K562 (cell line): ENCODE measurements around the gene SDC3. TPM values are rescaled to one million over a fixed set of nuclear protein-coding genes. Genes with fewer than 3 reads are reported as not detected.

ENCODE experiments used
- CXXC5 ChIP-seq: fragments of 250-450 bp; sonication (Bioruptor Pico); IDR thresholded peaks from 2 replicates; pipeline ENCODE4 v1.8.0; 2022; ENCODE audit warnings: inconsistent platforms, mild to moderate bottlenecking, moderate library complexity
- FUS ChIP-seq: fragments of 200-400 bp; formaldehyde crosslinking; optimal IDR thresholded peaks from 2 replicates; pipeline ENCODE3; 2017; ENCODE audit warnings: low read depth, low read length
- HMG20A ChIP-seq: fragments of 450-650 bp; formaldehyde crosslinking; conservative IDR thresholded peaks from 2 replicates; pipeline ENCODE4 v1.4.0; 2020; ENCODE audit warnings: mild to moderate bottlenecking, mixed read lengths
- KAT8 ChIP-seq: fragments of 450-650 bp; IDR thresholded peaks from 2 replicates; pipeline ENCODE4 v1.6.1; 2016; ENCODE audit warnings: low read depth, mild to moderate bottlenecking
- MCM2 ChIP-seq: fragments of 450-650 bp; IDR thresholded peaks from 2 replicates; pipeline ENCODE4 v1.6.1; 2017; ENCODE audit warnings: low read depth, mild to moderate bottlenecking
- PCBP1 ChIP-seq: fragments of 200-400 bp; formaldehyde crosslinking; IDR thresholded peaks from 2 replicates; pipeline ENCODE4 v1.6.1; 2018; ENCODE audit warnings: mild to moderate bottlenecking, low read depth, low read length; ENCODE audit not compliant: poor library complexity, severe bottlenecking
- SMAD3 ChIP-seq: fragments of 450-650 bp; formaldehyde crosslinking; conservative IDR thresholded peaks from 2 replicates; pipeline ENCODE4 v1.4.0; 2020; ENCODE audit warnings: mild to moderate bottlenecking
- ZNF282 ChIP-seq: sonication (generic); formaldehyde crosslinking; IDR thresholded peaks from 2 replicates; pipeline ENCODE4 v1.8.1; 2023; ENCODE audit warnings: missing genetic modification reagents
- polyA plus RNA-seq, 8 experiments: library from polyadenylated mRNA; depleted of rRNA in 4 of 8; stranded (reverse) in 5 of 8; unstranded in 3 of 8; fragments of >200 nt; fragmentation: Nextera tagmentation in 2 of 8; fragmentation: Illumina TruSeq in 1 of 8; extraction: Ambion mirVana in 2 of 8; extraction: Trizol in 1 of 8; gene quantifications; 2 replicates each; pipeline versions ENCODE4 v1.2.1 to v1.2.3, GENCODE V29; 2011 to 2014; ENCODE audit warnings: inconsistent platforms in 1 of 8, missing spikeins in 1 of 8
- total RNA-seq, 7 experiments: library from RNA; depleted of rRNA in 6 of 7; stranded (reverse); fragments of >200 nt in 6 of 7; fragmentation: Illumina TruSeq in 2 of 7; extraction: Trizol in 2 of 7; gene quantifications; 2 replicates each; pipeline versions ENCODE4 v1.2.1 to v1.2.3, GENCODE V29; 2011 to 2021; ENCODE audit warnings: low replicate concordance in 1 of 7
- TF ChIP-seq, protein P1 (sequence below), 2 experiments: fragments of 450-650 bp; IDR thresholded peaks; 2 replicates each; pipeline ENCODE4 v1.6.1; 2016; ENCODE audit warnings: mild to moderate bottlenecking in 2 of 2, borderline replicate concordance in 1 of 2, low read depth in 1 of 2, moderate library complexity in 1 of 2
- TF ChIP-seq, protein P2 (sequence below), 2 experiments: fragments of 450-650 bp in 1 of 2; sonication (generic) in 1 of 2; formaldehyde crosslinking in 1 of 2; IDR thresholded peaks in 1 of 2; conservative IDR thresholded peaks in 1 of 2; 2 replicates each; pipeline versions ENCODE4 v1.6.1 to v1.8.1; 2016 to 2023; ENCODE audit warnings: mild to moderate bottlenecking in 2 of 2, moderate library complexity in 2 of 2, inconsistent platforms in 1 of 2, missing genetic modification reagents in 1 of 2
- TF ChIP-seq, protein P3 (sequence below): fragments of 450-650 bp; formaldehyde crosslinking; IDR thresholded peaks from 2 replicates; pipeline ENCODE4 v1.4.0; 2022; ENCODE audit warnings: mild to moderate bottlenecking, moderate library complexity

Gene SDC3
- total and polyA plus RNA-seq, 9 of the 15 experiments (the other 6 are each of a cell fraction or from before 2014, with no cell fraction given), result 0.38 to 44.1 (median 12.1) TPM

DNA sequence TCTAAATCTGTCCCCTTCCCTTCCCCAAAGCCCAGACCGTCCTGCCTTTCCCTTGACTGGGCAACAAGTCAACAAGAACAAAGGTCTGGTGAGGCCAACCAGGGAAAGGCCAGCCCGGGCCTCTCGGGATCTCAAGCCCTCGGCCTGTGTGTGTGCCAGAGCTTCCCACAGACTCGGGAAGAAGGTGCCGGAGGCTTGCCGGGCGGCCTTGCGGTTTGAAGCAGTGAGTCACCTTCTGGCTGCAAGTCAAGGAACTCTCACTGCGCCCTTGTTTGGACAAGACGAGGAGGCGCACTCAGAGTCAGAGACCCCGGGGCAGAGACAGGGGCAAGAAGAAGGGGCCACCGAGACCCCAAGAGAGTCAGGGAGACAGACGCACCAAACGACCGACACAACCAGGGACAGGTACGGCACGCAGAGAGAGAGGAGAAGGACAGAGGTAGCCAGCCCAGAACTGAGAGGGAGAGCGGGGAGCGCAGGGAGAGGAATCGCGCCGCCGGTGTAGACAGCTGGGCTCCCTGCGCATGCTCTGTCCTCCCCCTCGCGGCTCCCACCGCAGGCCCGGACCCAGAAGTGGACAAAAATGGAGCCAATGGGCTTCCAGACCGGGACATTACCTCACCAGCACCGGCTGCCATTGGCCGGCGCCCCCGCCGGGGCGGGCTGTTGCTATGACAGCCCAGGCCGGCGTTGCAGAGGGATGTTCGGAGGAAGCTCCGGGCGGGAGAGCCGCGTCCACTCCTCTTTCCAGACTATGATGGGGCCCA lies 84.4 kb downstream of the SDC3 start (continued):
- TF ChIP-seq SMAD3 (0 out of 2 replicates have a peak, but pooled peaks have one; percentile 31), HMG20A (CRISPR knock-in tag) (no peak), FUS (no peak), CXXC5 (peak; percentile 77), PCBP1 (no peak), KAT8 (no peak), ZNF282 (CRISPR knock-in tag) (no peak), MCM2 (no peak)
- TF ChIP-seq, protein P1, sequence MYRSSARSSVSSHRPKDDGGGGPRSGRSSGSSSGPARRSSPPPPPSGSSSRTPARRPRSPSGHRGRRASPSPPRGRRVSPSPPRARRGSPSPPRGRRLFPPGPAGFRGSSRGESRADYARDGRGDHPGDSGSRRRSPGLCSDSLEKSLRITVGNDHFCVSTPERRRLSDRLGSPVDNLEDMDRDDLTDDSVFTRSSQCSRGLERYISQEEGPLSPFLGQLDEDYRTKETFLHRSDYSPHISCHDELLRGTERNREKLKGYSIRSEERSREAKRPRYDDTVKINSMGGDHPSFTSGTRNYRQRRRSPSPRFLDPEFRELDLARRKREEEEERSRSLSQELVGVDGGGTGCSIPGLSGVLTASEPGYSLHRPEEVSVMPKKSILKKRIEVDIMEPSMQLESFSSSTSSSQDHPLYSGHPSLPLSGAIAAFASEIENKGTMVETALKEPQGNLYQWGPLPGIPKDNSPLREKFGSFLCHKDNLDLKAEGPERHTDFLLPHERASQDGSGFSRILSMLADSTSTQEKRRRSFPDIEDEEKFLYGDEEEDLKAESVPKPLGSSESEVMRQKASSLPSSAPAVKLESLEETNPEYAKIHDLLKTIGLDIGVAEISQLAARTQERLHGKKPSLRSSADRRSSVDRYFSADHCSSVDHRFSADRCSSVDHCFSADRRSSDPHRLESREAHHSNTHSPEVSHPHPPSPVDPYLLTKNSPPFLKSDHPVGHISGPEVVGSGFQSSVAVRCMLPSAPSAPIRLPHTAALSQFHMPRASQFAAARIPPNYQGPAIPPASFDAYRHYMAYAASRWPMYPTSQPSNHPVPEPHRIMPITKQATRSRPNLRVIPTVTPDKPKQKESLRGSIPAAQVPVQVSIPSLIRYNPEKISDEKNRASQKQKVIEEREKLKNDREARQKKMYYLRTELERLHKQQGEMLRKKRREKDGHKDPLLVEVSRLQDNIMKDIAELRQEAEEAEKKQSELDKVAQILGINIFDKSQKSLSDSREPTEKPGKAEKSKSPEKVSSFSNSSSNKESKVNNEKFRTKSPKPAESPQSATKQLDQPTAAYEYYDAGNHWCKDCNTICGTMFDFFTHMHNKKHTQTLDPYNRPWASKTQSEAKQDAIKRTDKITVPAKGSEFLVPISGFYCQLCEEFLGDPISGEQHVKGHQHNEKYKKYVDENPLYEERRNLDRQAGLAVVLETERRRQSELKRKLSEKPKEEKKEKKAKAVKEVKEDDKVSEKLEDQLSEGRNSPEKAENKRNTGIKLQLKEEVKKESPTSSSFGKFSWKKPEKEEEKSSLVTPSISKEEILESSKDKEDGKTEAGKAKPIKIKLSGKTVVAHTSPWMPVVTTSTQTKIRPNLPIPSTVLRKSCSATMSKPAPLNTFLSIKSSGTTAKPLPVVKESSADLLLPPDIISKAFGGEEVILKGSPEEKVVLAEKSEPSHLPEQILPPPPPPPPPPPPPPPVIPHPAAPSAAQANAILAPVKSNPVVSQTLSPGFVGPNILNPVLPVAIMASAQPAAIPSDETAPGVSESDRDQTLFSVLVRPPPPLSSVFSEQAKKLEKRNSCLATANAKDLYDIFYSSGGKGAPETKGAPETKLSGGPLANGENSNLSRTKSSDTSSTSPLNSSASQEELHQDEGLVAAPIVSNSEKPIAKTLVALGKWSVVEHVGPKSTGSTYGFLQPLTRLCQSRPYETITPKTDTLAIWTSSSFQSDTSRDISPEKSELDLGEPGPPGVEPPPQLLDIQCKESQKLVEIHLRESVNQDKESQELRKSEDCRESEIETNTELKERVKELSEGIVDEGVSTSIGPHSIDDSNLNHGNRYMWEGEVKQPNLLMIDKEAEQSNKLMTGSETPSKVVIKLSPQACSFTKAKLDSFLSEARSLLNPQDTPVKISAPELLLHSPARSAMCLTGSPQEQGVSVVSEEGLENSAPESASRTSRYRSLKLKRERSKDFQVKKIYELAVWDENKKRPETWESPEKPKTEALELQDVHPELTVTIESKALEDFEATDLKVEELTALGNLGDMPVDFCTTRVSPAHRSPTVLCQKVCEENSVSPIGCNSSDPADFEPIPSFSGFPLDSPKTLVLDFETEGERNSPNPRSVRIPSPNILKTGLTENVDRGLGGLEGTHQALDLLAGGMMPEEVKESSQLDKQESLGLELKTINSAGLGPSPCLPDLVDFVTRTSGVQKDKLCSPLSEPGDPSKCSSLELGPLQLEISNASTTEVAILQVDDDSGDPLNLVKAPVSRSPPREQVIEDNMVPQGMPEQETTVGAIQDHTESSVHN (IDR thresholded peaks at IDR 0.05; ENCODE audit: borderline replicate concordance in 1 of 2, low read depth in 1 of 2), result peak in 1 of 2 experiments; percentile 79; a peak in 2 of 4 replicates
- TF ChIP-seq, protein P2, sequence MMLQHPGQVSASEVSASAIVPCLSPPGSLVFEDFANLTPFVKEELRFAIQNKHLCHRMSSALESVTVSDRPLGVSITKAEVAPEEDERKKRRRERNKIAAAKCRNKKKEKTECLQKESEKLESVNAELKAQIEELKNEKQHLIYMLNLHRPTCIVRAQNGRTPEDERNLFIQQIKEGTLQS (IDR thresholded peaks at IDR 0.05), result peak; percentile 98
- TF ChIP-seq, protein P2 (CRISPR knock-in tag; conservative IDR thresholded peaks at IDR 0.05), result peak; percentile 99
- TF ChIP-seq, protein P3, sequence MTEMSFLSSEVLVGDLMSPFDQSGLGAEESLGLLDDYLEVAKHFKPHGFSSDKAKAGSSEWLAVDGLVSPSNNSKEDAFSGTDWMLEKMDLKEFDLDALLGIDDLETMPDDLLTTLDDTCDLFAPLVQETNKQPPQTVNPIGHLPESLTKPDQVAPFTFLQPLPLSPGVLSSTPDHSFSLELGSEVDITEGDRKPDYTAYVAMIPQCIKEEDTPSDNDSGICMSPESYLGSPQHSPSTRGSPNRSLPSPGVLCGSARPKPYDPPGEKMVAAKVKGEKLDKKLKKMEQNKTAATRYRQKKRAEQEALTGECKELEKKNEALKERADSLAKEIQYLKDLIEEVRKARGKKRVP (CRISPR knock-in tag), result 0 out of 2 replicates have a peak, but pooled peaks have one; percentile 49
